G401.6 (cell line): ENCODE measurements around the gene HCN4.

ENCODE experiments used
- FAIRE-seq: peaks from 2 replicates; lab custom pipeline; 2012; peaks lifted over from hg19 to GRCh38; lab: Jason Lieb, UNC

The HCN4 gene

DNA sequence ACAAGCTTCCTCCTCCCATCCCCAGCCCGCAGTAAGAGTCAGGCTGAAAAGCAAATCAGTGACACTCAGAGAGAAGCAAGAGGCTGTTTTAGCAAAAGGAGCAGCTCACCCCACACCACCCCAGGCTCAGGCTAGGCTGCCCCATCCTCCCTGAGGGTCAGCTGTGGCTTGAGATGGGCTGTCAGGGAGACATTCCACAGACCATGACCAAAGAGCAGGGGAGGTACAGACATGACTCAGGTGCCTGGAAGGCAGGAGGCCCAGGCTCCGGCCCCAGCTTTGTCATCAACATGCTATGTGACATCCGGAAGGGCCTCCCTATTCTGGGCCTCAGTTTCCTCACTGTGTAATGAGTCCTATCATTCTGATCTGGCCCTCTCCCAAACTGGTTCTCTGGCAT, 24.7 kb downstream of the HCN4 start:
- no peak for FAIRE-seq

DNA sequence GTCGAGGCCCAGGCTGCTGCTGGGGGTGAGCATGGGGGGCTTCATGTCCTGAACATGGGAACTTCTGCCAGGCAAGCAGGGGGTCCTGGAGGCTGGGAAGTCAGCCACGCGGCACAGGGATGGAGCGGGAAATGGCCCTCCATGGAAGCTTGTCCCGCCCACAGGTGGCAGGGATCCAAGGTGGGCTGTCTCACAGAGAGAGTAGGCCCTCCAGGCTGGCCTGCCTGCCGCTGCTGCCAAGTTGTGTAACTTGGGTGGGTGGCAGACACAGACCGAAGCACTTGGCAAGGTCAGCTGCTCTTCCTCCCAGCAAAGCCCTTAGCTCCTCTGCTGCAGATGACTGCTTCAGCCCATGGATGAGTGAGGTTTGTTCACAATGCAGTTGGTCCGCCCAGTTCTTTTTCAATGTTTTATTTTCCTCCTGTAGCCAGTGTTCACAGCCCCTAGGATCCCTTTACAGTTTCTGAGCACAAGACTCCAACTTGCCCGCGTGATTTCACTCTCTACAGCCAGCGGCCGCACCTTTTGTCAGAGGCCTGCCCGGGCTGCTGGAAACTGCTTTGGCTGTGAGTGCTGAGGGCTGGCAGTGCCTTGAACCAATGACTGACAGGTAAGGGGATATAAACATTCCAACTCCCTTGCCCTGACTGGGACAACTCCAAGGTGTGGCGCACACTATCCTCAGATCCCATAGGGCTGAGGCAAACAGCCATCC, 26.7 kb downstream of the HCN4 start:
- FAIRE-seq = no peak

DNA sequence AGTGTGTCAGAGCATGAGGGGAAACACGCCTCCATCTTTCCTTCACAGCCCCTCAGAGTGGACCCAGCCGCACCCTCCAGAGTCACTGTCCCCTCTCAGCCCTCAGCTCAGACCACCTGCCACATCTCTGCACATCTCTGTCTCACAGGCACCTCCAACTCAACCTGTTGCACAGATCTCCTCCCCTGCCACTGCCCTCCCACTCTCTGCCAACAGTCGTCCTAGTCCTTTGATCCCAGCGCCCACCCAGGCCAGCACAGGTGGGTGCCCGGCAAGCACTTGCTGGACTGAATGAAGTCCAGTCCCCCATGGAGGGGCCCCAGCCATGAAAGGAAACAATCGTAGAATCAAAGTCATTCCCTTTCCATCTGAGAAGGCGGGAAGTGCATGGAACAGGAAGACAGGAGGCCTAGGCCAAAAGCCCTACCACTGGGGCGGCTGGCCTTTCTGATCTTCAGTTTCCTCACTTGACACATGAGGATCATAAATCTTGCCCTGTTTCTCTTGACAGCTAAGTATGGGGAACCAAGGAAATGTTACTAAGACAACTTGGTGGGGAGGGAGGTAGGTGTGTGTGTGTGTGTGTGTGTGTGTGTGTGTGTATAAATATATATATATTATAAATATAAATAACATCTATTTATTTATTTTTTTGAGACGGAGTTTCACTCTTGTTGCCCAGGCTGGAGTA, 28.1 kb downstream of the HCN4 start:
- FAIRE-seq = no peak

DNA sequence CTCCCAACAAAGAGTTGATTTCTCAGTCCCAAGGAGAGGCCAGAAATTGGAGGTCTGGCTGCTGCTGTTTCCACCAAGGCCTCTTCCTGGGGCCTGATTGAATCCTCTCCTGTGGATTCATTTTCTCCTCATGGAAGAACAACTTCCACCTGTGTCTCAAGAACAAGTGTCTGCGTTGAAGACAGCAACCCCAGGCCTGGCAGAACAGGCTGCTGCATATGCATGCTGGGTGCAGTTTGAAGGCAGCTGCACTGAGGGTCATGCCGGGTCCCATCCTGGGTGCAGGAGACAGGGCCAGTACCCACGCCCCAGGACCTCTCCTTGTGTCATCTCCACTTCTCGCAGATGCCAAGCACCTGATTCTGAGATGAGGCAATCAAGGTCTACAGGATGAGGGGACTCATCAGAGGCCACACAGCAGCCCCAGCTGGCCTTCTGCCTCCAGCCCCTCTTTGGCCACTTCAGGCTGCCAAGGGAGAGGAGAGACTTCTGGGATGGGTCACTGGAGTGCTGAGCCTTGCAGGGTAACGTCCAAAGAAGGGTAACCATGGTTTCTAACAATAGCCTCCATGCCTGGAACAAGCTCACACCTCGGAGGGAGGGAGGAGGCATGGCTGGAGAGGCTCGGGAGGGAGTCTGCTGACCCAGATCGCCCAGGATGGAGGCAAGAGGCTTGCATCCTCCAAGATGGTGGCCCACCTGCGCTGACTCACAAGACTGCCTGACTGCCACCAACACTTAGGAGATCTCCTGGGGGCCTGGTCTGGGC, 30.0 kb downstream of the HCN4 start:
- FAIRE-seq = no peak

DNA sequence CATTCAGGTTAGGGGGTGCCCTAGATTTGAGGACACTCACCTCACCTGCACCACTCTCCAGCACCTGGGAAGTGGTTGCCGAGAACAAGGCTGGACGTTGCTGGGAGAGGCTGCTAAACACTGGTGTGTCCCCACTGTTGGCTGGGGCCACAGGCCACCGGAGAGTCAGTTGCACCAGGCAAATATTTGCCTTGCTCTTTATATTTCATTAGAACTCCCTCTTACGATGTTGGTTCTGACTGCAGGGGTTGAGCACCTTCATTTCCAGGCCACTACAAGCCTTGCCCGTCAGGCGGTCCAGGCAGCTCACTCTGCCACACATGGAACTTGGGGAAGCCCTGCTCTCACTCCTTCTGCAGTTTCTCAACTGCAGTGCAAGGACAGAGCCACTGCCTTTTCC, 30.7 kb downstream of the HCN4 start:
- no peak for FAIRE-seq

DNA sequence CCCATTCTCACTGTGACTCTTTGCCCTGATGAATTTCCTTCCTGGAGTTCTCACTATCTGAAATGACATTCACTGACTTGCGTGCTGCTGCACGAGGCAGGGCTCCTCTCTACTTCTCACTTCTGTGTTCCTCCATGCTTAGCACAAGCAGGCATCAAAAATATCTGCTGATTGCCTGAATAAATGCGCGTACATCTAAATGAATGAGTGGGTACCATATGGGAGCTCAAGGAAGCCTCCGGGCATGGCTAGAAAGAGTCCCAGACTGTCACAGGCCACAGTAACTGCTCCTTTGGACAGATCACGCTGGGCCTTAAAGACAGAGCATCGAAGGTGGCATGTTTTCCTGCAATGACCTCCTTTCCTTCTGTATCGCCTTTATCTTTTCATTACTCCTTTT, 31.6 kb downstream of the HCN4 start:
- no peak for FAIRE-seq

DNA sequence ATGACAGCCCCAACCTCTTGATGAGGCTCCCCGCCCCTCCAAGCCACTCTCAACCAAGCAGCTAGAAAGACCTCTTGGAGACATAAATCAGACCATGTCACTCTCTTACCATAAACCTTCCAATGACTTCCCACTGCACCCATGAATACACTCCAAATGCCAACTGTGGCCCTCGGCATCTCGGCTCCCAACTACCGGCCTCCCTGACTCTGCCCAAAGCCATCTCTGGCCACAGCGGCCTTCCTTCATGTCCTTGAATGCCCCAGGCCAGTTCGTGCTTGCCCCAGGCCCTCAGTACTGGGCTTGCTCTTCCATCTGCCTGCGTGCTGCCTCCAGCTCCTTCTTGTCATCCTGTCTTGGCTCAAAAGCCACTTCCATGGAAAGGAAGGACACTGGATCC, 32.0 kb downstream of the HCN4 start:
- FAIRE-seq = no peak

DNA sequence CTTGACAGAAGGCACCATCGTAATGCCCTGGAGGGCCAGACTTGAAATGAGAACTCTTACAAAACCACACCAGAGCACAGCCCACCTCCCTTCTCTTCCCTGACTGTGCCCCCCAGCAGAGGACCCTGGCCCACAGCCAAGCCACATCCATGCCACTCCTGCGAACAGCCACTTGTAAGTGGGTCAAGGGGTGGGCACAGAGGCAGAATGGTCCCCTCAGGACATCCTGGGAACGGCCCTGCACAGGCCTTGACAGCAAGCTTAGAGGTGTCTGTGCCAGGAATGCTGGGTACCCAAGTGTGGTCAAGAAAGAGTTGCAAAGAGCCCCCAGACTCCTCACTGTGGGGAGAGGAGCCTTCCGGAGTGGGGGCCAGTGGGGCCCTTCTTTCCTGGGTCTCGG, 33.3 kb downstream of the HCN4 start:
- FAIRE-seq = no peak

DNA sequence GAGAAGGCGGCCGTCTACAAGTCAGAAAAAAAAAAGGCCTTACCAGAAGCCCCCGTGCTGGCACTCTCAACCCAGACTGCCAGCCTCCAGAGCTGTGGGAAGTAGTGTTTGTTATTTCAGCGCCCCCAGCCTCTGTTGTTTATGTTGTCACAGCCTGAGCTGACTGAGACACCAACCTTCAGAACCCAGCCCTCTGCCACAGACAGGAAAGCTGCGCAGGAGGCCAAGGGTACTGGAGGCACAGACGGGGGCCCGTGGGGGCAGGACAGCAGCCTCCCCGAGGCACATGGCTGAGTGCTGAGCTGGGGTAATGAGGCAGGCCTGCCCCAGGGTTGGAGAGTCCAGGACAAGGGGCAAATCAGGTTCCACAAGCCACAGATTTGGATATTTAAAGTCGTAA, 33.7 kb downstream of the HCN4 start:
- FAIRE-seq = no peak

DNA sequence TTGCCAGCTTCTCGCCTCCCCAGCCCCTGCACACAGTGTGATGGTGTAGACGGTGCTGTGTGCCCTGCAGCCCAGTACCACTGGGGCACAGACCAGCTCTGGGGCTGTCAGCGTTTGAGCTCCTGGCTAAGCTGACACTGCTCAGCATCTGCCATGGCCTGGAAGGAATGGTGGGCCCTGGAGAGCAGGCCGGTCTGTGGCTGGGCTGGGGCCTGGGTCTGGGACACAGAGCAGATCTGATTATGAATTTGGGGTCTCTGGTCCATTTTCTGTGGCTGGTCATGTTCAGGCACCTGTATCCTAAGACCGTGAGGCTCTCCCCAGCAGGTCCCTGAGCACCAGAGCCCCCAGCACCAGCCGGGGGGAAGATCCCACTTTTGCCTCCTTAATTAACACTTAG, 34.7 kb downstream of the HCN4 start:
- no peak for FAIRE-seq

DNA sequence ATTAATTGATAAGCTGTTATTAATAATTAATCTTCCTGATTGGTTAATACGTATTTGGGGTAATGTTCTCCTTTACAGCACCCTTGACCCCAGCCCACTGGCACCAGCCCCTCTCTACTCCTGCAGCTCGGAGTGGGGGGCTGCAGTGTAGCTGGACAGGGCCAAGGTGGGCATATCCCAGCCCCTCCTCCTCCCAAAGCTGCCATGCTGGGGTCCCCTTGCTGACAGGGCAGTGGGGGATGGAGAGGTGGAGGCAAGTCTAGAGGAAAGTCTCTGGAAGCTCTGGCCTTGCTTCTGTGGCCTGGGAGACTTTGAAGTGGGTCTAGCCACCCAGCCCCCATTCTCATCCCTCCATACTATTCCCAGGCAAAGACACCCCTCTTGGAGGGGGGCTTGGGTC, 35.8 kb downstream of the HCN4 start:
- FAIRE-seq = no peak

DNA sequence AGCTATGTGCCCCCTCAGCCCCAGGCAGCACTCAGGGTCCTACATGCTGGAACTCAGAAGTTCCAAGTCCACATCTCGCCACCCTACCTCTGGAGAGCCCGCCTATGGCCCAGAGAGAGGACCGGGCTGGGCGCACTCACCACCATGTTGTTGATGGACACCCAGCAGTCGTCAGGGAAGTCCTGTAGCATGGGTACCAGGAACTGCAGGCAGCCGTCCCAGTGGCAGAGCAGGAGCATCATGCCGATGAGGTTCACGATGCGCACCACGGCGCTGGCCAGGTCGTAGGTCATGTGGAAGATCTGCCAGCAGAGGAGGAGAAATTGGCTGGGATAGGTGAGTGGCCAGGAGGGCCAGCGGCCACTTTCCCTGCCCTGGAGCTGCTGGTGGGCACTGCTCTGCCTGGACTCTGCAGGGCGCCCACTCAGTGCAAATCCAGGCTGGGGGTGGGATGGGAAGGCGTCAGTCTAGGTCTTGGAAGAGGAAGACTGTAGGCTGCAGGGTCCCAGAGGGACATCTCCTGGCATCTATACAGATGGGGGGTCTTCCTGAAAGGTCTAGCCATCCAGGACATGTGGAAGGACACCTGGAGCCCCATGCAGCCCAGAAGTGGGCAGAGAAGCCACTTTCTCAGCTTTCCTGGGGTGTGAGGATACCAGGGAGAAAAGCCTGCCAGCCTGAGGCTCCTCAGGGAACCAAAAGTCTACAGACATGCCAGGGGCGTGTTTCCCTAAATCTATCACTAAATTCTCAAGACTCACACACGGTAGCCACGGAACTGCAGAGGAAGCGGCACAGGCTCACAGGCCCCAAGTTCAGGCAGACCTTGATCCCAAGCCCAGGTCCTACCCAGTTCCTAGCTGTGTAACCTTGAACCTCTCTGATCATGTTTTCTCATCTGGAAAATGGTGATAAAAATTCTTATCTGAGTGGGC, 36.5 kb downstream of the HCN4 start:
- FAIRE-seq = no peak

DNA sequence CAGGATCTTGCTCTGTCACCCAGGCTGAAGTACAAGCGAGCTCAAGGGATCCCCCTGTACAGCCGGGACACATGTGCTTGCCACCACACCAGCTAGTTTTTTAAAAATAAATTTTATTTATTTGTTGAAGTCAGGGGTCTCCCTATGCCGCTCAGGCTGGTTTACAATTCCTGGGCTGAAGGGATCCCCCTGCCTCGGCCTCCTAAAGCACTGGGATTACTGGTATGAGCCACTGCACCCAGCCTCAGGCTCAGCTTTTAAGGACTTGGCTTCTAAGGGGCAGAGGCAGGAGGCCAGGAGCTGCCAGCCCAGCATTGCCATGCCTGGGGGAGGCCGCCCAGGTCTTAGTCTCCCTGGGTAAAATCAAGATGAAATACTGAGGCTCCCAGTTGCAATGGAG, 37.3 kb downstream of the HCN4 start:
- FAIRE-seq = no peak

DNA sequence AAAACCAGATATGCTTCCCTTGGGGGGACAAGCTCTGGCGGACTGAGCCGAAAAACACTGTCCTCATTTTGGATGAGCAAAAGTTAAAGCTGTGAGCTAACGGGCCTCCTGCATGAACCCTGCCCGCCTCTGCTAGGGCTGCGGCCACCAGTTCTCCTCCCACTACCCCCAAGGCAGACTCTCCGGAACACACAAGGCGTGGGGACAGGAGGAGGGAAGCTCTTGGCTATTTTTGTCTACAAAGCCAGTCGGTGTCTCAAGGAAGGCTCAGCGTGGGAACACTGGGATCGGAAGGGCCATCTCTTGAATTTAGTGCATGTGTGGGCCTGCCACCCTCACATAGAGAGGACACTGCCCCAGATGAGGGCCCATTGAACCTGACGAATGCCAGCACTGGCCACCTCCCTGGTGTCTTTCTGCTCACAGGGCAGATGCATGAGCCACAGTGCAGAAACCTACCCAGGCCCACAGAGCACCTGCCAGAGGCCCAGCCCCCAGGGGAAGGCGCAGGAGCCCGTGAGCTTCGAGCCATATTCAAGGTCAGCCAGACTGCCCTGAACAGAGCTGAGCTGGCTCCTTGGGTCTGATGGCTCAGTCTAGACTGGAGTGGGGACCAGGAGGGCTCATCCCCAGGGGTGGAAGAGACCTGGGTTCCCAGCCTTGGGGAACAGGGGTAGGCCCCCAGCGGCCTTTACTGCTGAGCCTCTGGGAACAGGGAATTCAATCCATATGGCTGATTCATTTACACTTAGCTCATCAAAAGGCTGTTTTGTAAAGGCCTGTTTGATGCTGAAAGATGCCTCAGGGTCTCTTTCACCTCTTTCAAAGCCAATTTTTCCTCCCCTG, 38.3 kb downstream of the HCN4 start:
- no peak for FAIRE-seq

DNA sequence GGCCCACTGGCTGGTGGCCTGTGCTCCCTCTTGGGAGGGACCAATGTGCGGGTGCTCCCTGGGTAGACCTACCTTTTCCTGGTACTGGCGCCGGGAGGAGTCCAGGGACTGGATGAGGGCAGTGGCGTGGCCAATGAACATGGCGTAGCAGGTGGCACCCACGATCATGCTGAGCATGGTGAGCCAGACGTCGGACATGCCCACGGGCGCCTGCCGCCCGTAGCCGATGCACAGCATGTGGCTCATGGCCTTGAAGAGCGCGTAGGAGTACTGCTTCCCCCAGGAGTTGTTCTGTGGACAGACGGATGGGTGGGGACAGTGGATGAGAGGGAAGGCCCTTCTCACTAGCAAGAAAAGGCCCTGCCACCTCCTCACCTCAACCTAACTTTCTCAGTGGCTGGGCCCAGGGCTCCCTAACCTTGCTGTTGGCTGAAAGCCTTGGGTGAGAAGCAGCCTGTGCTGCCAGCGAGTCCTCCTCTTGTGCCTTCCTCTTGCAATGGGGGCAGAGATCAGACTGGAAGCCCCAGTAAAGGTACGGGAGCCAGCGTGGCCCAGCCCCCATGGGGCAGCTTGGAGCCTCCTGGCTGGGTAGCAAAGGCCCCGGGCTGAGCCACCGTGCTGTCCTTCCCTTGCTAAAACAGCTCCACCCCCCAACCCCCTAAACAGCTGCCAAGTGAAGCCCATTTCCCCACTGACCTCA, 39.1 kb downstream of the HCN4 start:
- FAIRE-seq = no peak

DNA sequence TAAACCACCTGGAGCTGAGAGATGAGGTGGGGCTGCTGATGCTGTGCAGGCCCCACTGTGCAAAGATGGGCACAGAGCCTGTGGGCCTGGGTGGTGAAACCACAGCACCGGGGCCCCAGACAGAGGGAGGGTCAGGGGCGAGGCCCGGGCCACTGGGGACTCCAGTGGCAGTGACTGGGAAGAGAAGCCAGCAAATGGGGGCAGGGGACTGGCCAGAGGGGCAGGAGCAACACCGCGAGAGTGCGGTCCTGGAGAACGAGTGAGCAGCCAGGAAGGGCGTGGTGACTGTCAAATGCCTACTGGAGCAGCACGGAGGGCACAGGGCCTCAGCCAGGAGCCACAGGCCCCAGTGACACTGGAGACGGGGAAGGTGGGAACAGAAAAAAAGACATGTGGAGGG, 39.8 kb downstream of the HCN4 start:
- no peak for FAIRE-seq

DNA sequence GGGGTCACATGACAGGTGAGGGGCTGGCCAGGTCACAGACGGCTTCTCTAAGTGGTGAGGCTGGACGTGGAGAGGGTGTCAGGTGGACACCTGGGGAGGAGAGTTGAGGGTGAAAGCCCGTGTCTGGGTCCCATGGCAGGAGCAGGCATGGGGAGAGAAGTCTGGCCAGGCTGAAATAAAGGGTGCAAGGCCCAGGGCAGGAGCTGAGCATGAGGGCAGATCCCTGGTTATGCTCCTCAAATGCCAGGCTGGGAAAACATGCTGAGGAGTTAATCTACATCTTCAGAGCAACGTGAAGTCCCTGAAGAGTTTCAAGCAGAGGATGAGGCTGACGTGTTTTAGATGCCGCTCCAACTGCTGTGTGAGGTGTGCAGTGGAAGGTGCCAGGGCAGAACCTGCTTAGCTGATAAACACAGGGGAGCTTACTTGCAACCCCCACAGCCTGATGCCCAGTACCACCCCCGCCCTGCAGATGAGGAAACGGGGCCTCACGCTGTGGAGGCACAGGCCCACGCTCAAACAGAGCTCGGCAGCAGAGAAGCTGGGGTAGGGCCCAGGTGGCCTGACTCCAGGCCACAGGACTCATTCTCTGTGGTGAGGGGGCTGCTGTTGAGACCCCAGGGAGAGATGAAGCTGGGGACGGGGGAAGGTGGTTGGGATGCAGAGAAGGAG, 40.5 kb downstream of the HCN4 start:
- FAIRE-seq = no peak

DNA sequence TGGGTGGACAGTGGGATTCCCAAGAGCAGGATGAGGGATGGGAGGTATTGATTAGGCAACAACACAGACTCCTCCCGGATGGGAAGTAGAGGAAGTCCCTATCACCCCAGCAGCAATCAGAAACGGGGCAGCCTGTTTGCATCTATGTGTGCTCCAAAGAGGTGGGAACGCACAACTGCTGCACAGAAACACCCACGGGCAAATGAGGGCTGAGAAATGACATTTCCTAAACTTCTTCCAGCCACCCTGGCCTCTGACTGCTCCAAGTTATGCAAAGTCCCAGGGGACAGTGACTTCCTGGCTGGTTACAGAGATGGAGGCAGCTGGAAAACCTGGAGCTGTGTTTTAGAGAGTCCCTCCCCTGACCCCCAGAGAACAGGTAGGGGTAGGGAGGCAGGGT, 42.6 kb downstream of the HCN4 start:
- FAIRE-seq = no peak

DNA sequence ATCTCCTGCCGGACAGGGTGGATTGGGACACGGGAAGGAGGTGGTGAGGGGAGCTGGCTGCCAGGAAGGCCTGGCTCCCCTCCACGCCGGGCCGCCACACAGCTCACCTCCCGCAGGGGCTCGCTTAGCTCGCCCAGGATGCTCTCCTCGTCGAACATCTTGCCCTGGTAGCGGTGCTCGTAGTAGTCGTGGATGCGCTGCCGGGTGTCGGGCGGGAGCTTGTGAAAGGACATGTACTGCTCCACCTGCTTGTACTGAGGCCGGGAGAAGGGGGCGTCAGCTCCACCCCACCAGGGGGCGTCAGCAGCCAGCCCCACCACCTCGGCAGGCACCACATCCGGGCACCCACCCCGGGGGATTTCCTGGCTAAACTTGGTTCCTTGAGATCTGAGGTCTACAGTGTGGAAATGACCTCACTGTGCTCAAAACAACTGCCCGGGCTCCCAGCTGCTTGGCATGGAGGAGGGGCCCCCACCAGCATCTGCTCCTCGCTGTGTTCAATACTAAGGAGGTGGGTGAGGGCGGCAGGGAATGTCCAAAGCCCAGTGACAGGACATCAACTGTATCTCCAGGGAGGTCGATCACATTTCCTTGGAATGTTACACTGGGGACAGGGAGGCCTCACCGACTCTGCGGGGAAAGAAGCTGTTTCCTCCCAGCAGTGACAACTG, 43.4 kb downstream of the HCN4 start:
- no peak for FAIRE-seq
